ENCODE results near the gene MCF2L2.

The MCF2L2 gene

DNA sequence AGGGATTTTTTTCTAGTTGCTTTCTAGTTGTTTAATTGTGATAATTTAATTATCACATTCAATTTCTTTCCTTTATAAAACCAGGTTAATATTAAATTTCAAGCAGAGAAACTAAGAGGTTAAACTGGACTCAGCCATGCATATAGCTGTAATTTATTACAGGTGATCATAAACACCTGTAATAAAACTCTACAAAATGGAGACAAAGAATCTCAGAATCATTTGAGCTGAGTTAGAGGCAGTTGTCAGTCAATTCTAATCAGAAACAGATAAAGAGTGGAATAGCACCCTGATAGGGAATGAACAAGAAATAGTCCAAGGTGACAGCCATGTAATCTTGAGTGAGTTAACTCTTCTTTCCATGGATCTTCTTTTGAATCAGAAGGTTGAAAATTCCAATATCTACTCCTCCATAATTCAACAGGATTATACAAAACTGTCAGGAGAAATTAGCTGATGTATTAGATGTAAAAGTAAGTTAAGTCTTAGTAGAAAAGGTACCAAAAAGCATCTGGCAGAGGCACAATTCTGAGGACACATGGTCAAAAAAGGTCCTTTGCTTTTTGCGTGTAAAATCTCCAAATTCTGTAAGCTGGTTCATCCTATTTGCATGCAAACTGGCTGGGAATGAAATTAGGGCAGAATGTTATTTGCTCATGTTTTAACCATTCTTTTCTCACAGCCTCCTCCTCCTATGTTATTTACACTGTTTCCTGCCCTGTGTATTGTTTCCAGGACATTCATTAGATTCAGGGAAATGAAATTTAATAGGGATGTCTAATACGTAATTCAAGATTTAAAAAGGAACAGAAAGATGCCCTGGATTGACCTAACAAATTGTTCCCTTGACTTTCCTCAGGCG lies 214.8 kb downstream of the MCF2L2 start:
- DNase-seq (ENCODE audit: low spot score): no peak
- in situ Hi-C loops (cut with MboI; ENCODE audit: low pct_unique_long_range_greater_than_20kb, low sequenced_read_pairs, unreplicated experiment): no loop called here
- TF ChIP-seq, protein P1, sequence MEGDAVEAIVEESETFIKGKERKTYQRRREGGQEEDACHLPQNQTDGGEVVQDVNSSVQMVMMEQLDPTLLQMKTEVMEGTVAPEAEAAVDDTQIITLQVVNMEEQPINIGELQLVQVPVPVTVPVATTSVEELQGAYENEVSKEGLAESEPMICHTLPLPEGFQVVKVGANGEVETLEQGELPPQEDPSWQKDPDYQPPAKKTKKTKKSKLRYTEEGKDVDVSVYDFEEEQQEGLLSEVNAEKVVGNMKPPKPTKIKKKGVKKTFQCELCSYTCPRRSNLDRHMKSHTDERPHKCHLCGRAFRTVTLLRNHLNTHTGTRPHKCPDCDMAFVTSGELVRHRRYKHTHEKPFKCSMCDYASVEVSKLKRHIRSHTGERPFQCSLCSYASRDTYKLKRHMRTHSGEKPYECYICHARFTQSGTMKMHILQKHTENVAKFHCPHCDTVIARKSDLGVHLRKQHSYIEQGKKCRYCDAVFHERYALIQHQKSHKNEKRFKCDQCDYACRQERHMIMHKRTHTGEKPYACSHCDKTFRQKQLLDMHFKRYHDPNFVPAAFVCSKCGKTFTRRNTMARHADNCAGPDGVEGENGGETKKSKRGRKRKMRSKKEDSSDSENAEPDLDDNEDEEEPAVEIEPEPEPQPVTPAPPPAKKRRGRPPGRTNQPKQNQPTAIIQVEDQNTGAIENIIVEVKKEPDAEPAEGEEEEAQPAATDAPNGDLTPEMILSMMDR (IDR thresholded peaks at IDR 0.05; ENCODE audit: extremely low read depth, insufficient read depth, missing control alignments): no peak

DNA sequence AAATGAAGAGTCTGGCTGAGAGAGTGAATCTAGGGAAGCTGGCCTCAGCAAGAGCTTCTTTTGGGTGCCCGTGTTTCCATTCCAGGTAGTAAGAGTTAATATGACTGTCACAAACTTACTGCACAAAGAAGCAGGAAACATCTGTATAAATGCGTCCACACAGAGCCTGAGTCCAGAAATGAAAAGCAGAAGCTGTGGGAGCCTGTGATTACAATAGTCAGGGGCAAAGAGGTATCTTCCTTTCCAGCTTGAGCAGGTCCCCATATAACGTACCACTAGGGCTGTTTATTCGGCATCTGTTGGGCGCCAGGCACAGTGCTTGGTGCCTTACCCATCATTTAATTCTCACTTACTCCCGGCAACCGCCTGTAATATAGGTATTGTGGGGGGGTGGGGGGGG lies 215.9 kb downstream of the MCF2L2 start:
- DNase-seq (ENCODE audit: low spot score): no peak
- in situ Hi-C loops (cut with MboI; ENCODE audit: low pct_unique_long_range_greater_than_20kb, low sequenced_read_pairs, unreplicated experiment): no loop called here
- TF ChIP-seq, protein P1 (IDR thresholded peaks at IDR 0.05; ENCODE audit: extremely low read depth, insufficient read depth, missing control alignments): no peak

DNA sequence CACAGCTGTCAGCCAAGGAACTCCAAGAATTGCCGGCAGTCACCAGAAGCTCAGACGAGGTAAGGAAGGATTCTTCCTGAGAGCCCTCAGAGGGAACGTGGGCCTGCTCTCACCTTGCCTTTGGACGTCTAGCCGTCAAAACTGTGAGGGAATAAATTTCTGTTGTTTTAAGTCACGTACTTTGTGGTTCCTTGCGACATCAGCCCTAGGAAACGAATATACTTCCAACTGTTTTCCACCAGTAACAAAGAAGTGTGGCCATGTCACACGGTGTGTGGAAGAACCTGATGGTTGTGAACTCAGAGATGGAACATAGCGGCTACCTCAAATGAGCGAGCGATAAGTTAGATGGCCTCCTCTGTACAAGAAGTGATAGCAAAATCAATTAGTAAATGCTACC lies 216.3 kb downstream of the MCF2L2 start:
- TF ChIP-seq, protein P1 (IDR thresholded peaks at IDR 0.05; ENCODE audit: extremely low read depth, insufficient read depth, missing control alignments): no peak
- in situ Hi-C loops (cut with MboI; ENCODE audit: low pct_unique_long_range_greater_than_20kb, low sequenced_read_pairs, unreplicated experiment): no loop called here
- DNase-seq (ENCODE audit: low spot score): no peak

DNA sequence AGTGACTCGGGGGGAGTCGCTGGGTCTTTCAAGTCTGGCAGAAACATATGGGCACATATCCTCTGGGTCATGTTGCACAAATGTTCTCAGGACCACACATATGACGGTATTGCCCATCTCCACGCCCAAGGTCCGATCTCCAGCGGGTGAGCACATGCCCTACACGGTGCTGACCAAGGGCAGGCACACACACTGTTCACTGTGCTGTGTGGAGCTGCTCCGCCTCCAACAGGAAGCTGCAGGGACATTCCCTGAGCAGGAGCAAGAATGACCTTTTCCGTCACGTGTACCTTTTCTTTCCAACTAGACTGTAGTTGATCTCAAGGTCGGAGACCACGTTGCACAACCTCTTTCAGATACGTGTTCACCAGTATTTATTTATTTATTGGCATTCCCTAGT lies 217.1 kb downstream of the MCF2L2 start:
- no peak for DNase-seq (ENCODE audit: low spot score)
- in situ Hi-C loops (cut with MboI; ENCODE audit: low pct_unique_long_range_greater_than_20kb, low sequenced_read_pairs, unreplicated experiment): no loop called here
- TF ChIP-seq, protein P1 (IDR thresholded peaks at IDR 0.05; ENCODE audit: extremely low read depth, insufficient read depth, missing control alignments): no peak

DNA sequence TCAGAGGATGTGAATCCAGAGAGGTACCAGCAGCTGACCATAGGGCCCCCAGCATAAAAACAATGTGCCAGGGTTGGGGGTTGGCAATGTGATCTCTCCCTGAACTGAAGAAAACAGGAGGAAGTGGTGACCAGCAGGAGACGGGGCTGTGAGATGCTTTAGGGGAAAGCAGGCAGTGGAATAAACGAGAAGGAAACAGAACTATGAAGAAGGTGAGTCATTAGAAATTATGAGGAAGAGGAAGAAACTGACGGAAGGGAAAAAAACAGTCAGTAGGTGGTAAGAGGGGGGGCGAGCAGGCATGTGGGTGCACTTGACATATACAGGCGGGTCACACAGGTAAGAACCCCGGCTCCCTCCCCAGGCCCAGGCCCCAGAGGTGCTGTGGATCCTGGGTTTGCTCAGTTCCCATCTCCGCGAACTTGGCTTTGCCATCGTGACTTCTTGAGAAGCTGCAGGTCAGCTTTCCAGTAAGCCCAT lies 217.5 kb downstream of the MCF2L2 start:
- TF ChIP-seq, protein P1 (IDR thresholded peaks at IDR 0.05; ENCODE audit: extremely low read depth, insufficient read depth, missing control alignments): no peak
- in situ Hi-C loops (cut with MboI; ENCODE audit: low pct_unique_long_range_greater_than_20kb, low sequenced_read_pairs, unreplicated experiment): no loop called here
- no peak for DNase-seq (ENCODE audit: low spot score)

DNA sequence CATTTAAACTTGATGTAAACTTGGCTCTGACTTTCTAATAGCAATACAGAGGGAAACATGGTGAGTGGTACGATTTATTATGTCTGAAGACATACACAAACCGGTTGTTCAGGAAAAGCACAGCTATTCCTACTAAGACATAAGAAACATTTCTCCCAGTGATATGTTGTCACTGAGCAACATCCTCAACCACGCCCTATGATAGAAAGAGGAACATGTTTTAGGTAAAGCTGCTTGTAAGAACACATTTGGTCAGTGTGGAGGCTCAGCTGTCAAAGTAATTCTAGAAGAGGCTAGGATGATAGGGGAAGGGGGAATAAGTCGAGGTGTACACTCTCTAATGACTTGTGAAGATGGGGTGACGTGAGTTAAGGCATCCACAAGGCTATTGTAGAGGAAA lies 218.1 kb downstream of the MCF2L2 start:
- no peak for DNase-seq (ENCODE audit: low spot score)
- in situ Hi-C loops (cut with MboI; ENCODE audit: low pct_unique_long_range_greater_than_20kb, low sequenced_read_pairs, unreplicated experiment): no loop called here
- TF ChIP-seq, protein P1 (IDR thresholded peaks at IDR 0.05; ENCODE audit: extremely low read depth, insufficient read depth, missing control alignments): no peak
